Fibroblast of pulmonary artery (primary cell): ENCODE results near the gene SLC39A5.

Source experiments
- DNase-seq: peaks from one replicate; pipeline ENCODE4 v3.0.0-alpha.2; 2010; ENCODE audit warnings: low read depth
- H3K4me3 ChIP-seq: replicated peaks from 2 replicates; pipeline ENCODE4 v1.5.1; 2011; ENCODE audit warnings: low read depth, mild to moderate bottlenecking, control low read depth, low read length, moderate library complexity
- CTCF ChIP-seq: IDR thresholded peaks from 2 replicates; pipeline ENCODE4 v1.5.1; 2011; ENCODE audit warnings: mild to moderate bottlenecking, control low read depth, low read length, inconsistent platforms; ENCODE audit errors: missing control alignments

The SLC39A5 gene

GRCh38 chr12:56243731-56244181 is 13.9 kb downstream of the SLC39A5 start:
- no peak for DNase-seq
- no peak overlapping the region for H3K4me3 ChIP-seq
- no peak for TF ChIP-seq CTCF

- DNase-seq = no peak
- no peak for TF ChIP-seq CTCF
- no peak overlapping the region for H3K4me3 ChIP-seq
These were observed 14.6 kb downstream of the SLC39A5 start for GRCh38 chr12:56244494-56244893.

GRCh38 chr12:56247923-56248322 is 18.1 kb downstream of the SLC39A5 start:
- TF ChIP-seq CTCF = no peak
- no peak overlapping the region for H3K4me3 ChIP-seq
- no peak for DNase-seq

- no peak for TF ChIP-seq CTCF
These were observed 18.9 kb downstream of the SLC39A5 start for GRCh38 chr12:56248711-56249110.

GRCh38 chr12:56252649-56253048 is 22.8 kb downstream of the SLC39A5 start:
- H3K4me3 ChIP-seq = no peak overlapping the region
- TF ChIP-seq CTCF = no peak
- no peak for DNase-seq

More at GRCh38 chr12:56248711-56249110, 18.9 kb downstream of the SLC39A5 start:
- DNase-seq = no peak
- no peak overlapping the region for H3K4me3 ChIP-seq

- DNase-seq = no peak
- no peak overlapping the region for H3K4me3 ChIP-seq
- no peak for TF ChIP-seq CTCF
These were observed 23.2 kb downstream of the SLC39A5 start for GRCh38 chr12:56253091-56253490.

- TF ChIP-seq CTCF = no peak
- H3K4me3 ChIP-seq = no peak overlapping the region
- no peak for DNase-seq
These were observed 25.8 kb downstream of the SLC39A5 start for GRCh38 chr12:56255671-56256070.
